Epidermal melanocyte (primary cell): ENCODE results near the gene SF3A2.

Experiments
- DNase-seq: peaks from one replicate; pipeline ENCODE4 v3.0.0; 2011; ENCODE audit warnings: low spot score; ENCODE audit not compliant: insufficient read length

SF3A2 gene

GRCh38 chr19:2239771-2240770, 3.4 kb downstream of the SF3A2 start:
- DNase-seq, result no peak

- no peak for DNase-seq
Observed at GRCh38 chr19:2240881-2241760, 4.5 kb downstream of the SF3A2 start.

GRCh38 chr19:2242092-2242537, 5.5 kb downstream of the SF3A2 start:
- no peak for DNase-seq

- DNase-seq, result no peak
Observed at GRCh38 chr19:2242816-2243215, 6.2 kb downstream of the SF3A2 start.

GRCh38 chr19:2243274-2244124, 6.9 kb downstream of the SF3A2 start:
- DNase-seq, result no peak

GRCh38 chr19:2244125-2244411, 7.4 kb downstream of the SF3A2 start:
- no peak for DNase-seq

- DNase-seq, result no peak
Observed at GRCh38 chr19:2244486-2244885, 7.9 kb downstream of the SF3A2 start.

- no peak for DNase-seq
Observed at GRCh38 chr19:2245273-2245672, 8.6 kb downstream of the SF3A2 start.

GRCh38 chr19:2246014-2246620, 9.5 kb downstream of the SF3A2 start:
- DNase-seq, result no peak

GRCh38 chr19:2246801-2247361, 10.3 kb downstream of the SF3A2 start:
- no peak for DNase-seq

GRCh38 chr19:2247433-2248101, 10.9 kb downstream of the SF3A2 start:
- no peak for DNase-seq

GRCh38 chr19:2248136-2249009, 11.7 kb downstream of the SF3A2 start:
- DNase-seq, result no peak

- DNase-seq, result no peak
Observed at GRCh38 chr19:2249010-2249866, 12.6 kb downstream of the SF3A2 start, which contains the start of gene AMH. Gene AMH, plus strand, starts transcription at chr19:2249323. Its CDS starts 10 bp downstream, at chr19:2249333.

GRCh38 chr19:2249880-2250765, 13.5 kb downstream of the SF3A2 start:
- DNase-seq, result no peak

GRCh38 chr19:2250766-2251105, 14.1 kb downstream of the SF3A2 start:
- no peak for DNase-seq

GRCh38 chr19:2251106-2252054, 14.8 kb downstream of the SF3A2 start:
- no peak for DNase-seq
